Erythroblast (primary cell): Measurements from ENCODE around the gene NR2E1.

Experiments used
- GATA1 ChIP-seq: IDR thresholded peaks from 2 replicates; pipeline ENCODE4 v1.6.1; 2011; ENCODE audit warnings: low read depth, mild to moderate bottlenecking, control low read depth, low read length, moderate library complexity
- POLR2A ChIP-seq: IDR thresholded peaks from 2 replicates; pipeline ENCODE4 v1.6.1; 2011; ENCODE audit warnings: mild to moderate bottlenecking, low read length

DNA sequence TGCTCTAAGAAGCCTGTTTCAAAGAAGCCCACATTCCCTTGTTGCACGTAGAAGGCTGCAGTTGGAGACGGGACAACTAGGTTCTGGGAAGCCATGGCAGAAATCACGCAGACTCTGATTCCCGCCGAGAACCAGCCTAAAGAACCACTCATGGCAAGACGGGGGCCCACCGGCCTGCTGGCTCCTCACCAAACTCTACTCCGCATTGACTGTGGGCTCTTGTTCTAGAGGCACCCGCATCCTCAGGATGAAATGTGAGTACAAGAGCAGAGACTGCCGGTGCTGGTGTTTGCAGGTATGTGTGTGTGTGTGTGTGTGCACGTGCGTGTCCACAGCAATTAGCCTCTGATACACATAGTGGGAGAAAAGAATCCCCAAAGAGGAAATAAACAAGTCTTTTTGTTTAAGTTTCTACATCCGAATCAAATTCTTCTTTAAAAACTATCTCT, 42.3 kb upstream of the NR2E1 start:
- TF ChIP-seq POLR2A (no peak), GATA1 (no peak)
